Liver (tissue), 3 donors: ENCODE results near the gene CCND1.

Experiments used
- FOXA1 ChIP-seq: IDR thresholded peaks from 2 replicates; pipeline ENCODE4 v1.6.1; 2016; ENCODE audit warnings: antibody characterized with exemption
- JUND ChIP-seq, 2 donors: IDR thresholded peaks; 2 replicates each; pipeline ENCODE4 v1.6.1; 2016; ENCODE audit warnings: antibody characterized with exemption in 2 of 2
- RXRA ChIP-seq, 2 donors: IDR thresholded peaks; 2 replicates each; pipeline ENCODE4 v1.6.1; 2017 to 2018; ENCODE audit warnings: antibody characterized with exemption in 2 of 2, mild to moderate bottlenecking in 1 of 2
- SP1 ChIP-seq: IDR thresholded peaks from 2 replicates; pipeline ENCODE4 v1.6.1; 2018; ENCODE audit warnings: antibody characterized with exemption, mild to moderate bottlenecking
- TAF1 ChIP-seq: conservative IDR thresholded peaks from 2 replicates; pipeline ENCODE4 v1.6.1; 2016; ENCODE audit warnings: antibody characterized with exemption, mild to moderate bottlenecking
- YY1 ChIP-seq: IDR thresholded peaks from 2 replicates; pipeline ENCODE4 v1.6.1; 2016; ENCODE audit warnings: antibody characterized with exemption, mild to moderate bottlenecking
- TF ChIP-seq, protein P1 (sequence below): IDR thresholded peaks from 2 replicates; pipeline ENCODE4 v1.6.1; 2016; ENCODE audit warnings: antibody characterized with exemption, mild to moderate bottlenecking
- TF ChIP-seq, protein P2 (sequence below): fragments of 150-350 bp; IDR thresholded peaks from 2 replicates; pipeline ENCODE4 v1.5.1; 2017; ENCODE audit warnings: improper control_type of control experiment, low read depth, low read length; ENCODE audit not compliant: missing input control
- TF ChIP-seq, protein P3 (sequence below): IDR thresholded peaks from 2 replicates; pipeline ENCODE4 v1.6.1; 2016; ENCODE audit warnings: antibody characterized with exemption
- TF ChIP-seq, protein P4 (sequence below): IDR thresholded peaks from 2 replicates; pipeline ENCODE4 v1.6.1; 2016; ENCODE audit warnings: antibody characterized with exemption
- TF ChIP-seq, protein P5 (sequence below): IDR thresholded peaks from 2 replicates; pipeline ENCODE4 v1.6.1; 2016; ENCODE audit warnings: antibody characterized with exemption
- donor health status: healthy.
- donor health status: healthy.

DNA sequence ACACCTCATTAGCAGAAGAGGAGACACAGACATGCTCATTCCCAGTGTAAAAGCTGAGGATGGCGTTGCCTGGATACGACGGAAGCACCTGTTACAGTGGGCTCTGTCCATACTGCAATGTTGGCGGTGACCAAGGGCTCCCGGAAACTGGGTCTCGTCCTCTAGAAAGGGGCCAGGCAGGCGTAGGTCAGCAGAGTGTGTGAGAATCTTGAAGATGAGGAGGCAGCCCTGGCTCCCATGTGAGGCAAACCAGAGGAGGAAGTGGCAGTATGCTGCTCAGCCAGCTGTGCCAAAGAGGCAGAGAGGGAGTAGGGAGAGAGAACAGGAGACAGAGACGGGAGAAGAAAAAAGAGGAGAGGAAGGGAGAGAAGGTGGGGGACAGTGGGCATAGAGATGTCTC is 23.9 kb downstream of the CCND1 start:
- TF ChIP-seq JUND (IDR thresholded peaks at IDR 0.05) (no peak), RXRA (IDR thresholded peaks at IDR 0.05) (no peak), TAF1 (no peak), SP1 (no peak), YY1 (no peak), FOXA1 (no peak)
- TF ChIP-seq, protein P1, sequence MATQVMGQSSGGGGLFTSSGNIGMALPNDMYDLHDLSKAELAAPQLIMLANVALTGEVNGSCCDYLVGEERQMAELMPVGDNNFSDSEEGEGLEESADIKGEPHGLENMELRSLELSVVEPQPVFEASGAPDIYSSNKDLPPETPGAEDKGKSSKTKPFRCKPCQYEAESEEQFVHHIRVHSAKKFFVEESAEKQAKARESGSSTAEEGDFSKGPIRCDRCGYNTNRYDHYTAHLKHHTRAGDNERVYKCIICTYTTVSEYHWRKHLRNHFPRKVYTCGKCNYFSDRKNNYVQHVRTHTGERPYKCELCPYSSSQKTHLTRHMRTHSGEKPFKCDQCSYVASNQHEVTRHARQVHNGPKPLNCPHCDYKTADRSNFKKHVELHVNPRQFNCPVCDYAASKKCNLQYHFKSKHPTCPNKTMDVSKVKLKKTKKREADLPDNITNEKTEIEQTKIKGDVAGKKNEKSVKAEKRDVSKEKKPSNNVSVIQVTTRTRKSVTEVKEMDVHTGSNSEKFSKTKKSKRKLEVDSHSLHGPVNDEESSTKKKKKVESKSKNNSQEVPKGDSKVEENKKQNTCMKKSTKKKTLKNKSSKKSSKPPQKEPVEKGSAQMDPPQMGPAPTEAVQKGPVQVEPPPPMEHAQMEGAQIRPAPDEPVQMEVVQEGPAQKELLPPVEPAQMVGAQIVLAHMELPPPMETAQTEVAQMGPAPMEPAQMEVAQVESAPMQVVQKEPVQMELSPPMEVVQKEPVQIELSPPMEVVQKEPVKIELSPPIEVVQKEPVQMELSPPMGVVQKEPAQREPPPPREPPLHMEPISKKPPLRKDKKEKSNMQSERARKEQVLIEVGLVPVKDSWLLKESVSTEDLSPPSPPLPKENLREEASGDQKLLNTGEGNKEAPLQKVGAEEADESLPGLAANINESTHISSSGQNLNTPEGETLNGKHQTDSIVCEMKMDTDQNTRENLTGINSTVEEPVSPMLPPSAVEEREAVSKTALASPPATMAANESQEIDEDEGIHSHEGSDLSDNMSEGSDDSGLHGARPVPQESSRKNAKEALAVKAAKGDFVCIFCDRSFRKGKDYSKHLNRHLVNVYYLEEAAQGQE: no peak
- TF ChIP-seq, protein P2, sequence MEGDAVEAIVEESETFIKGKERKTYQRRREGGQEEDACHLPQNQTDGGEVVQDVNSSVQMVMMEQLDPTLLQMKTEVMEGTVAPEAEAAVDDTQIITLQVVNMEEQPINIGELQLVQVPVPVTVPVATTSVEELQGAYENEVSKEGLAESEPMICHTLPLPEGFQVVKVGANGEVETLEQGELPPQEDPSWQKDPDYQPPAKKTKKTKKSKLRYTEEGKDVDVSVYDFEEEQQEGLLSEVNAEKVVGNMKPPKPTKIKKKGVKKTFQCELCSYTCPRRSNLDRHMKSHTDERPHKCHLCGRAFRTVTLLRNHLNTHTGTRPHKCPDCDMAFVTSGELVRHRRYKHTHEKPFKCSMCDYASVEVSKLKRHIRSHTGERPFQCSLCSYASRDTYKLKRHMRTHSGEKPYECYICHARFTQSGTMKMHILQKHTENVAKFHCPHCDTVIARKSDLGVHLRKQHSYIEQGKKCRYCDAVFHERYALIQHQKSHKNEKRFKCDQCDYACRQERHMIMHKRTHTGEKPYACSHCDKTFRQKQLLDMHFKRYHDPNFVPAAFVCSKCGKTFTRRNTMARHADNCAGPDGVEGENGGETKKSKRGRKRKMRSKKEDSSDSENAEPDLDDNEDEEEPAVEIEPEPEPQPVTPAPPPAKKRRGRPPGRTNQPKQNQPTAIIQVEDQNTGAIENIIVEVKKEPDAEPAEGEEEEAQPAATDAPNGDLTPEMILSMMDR: no peak
- TF ChIP-seq, protein P3, sequence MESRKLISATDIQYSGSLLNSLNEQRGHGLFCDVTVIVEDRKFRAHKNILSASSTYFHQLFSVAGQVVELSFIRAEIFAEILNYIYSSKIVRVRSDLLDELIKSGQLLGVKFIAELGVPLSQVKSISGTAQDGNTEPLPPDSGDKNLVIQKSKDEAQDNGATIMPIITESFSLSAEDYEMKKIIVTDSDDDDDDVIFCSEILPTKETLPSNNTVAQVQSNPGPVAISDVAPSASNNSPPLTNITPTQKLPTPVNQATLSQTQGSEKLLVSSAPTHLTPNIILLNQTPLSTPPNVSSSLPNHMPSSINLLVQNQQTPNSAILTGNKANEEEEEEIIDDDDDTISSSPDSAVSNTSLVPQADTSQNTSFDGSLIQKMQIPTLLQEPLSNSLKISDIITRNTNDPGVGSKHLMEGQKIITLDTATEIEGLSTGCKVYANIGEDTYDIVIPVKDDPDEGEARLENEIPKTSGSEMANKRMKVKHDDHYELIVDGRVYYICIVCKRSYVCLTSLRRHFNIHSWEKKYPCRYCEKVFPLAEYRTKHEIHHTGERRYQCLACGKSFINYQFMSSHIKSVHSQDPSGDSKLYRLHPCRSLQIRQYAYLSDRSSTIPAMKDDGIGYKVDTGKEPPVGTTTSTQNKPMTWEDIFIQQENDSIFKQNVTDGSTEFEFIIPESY: no peak
- TF ChIP-seq, protein P4, sequence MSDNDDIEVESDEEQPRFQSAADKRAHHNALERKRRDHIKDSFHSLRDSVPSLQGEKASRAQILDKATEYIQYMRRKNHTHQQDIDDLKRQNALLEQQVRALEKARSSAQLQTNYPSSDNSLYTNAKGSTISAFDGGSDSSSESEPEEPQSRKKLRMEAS: no peak
- TF ChIP-seq, protein P5, sequence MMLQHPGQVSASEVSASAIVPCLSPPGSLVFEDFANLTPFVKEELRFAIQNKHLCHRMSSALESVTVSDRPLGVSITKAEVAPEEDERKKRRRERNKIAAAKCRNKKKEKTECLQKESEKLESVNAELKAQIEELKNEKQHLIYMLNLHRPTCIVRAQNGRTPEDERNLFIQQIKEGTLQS: no peak
